Activated CD4-positive, CD25-positive, alpha-beta regulatory T cell treated with anti-CD3 and anti-CD28 coated beads, Interleukin-2, amount 50 U/mL, for 16 hours (primary cell): ENCODE measurements around the gene FCRL2.
"Not testable (repeated sequence)": the region's sequence is repeated elsewhere in the genome, so short reads cannot be mapped to it uniquely, and the experiment has no call there.

Source experiments
- DNase-seq: peaks from one replicate; pipeline ENCODE4 v3.0.0-alpha.2; 2020; ENCODE audit warnings: low read depth, low spot score

FCRL2 gene

DNA sequence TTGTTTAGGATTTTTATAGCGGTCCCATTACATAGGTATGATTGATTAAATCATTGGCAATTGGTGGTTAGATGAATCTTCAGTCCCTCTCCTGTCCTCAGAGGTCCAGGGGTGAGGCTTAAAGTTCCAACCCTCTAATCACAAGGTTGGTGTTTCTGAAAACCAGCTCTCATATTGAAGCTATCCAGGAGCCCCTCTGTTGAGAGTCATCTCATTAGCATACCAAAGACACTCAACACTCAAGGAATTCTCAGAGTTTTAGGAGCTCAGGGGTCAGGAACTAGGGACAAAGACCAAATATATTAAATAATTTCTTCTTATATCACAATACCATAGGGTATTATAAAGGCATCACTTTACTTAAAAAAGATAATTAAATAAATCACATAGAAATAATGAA lies 23.3 kb downstream of the FCRL2 start:
- no peak for DNase-seq

DNA sequence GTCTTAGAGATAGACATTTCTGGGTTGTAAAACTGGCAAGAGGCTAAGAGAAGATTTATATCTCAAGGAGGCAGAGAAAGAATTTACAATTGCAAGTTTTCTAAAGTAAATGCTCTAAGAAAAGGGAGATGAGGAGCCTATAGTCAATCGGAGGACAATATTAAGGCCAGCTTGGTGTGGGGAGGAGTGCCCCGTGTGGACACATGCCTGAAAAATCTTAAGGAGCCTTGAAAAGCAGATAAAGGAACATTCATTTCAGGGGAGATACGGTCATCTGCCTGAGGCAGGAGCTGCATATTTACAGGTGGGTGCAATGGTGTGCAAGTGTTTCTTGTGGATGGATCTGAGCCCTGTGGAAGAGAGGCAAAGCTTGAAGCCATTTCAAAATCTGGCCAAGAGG lies 25.6 kb downstream of the FCRL2 start:
- no peak for DNase-seq

DNA sequence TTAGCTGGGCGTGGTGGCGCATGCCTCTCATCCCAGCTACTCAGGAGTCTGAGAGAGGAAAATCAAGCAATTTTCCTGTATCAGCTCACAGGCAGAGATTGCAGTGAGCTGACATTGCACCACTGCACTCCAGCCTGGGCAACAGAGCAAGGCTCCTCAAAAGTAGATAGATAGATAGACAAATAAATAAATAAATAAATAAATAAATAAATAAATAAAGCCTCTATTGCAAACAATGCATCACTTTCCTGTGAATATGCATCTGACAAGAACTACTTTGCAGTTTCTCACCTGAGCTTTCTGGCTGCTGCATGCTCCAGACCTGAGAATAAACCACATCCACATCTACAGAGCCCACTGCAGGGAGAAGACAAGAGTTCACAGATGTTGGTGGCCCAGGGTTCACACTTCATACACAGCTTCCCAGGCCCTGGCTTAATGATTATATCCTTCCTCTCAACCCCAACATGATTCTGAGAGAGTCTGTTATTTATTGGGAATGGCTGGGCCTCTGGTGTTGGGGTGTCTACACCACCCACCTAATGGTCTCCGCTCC lies 28.6 kb downstream of the FCRL2 start:
- no peak for DNase-seq

DNA sequence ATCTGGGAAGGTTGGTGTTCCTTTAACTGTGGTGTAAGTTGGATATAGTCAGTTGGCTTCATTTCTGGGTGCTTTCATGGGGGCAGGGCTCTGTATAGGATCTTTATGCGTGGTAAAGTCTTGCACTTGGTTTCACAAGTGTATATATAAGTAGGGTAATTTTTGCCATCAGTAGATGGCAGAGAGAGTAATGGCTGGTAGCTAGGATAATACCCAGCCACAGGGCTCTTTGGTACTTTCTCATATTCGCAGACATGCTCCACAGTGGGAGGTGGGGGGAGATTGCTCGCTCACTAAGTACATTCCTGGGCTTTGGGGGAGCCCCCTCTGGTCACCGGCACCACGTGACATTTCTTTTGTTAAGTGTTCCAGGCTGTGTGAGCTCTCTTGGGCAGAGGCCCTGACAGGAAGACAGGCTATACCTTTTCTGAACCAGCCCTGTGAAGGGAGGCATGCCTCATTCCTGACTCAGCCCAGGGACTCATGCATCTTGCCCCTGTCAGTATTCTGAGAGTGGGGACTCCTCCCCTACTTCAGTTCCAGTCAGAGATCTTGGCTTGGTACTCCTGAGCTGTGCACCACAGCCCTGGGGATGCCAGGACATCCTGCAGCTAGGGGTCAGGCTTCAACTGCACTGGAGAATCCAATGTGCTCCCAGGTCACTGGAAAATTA lies 37.6 kb downstream of the FCRL2 start:
- no peak for DNase-seq

DNA sequence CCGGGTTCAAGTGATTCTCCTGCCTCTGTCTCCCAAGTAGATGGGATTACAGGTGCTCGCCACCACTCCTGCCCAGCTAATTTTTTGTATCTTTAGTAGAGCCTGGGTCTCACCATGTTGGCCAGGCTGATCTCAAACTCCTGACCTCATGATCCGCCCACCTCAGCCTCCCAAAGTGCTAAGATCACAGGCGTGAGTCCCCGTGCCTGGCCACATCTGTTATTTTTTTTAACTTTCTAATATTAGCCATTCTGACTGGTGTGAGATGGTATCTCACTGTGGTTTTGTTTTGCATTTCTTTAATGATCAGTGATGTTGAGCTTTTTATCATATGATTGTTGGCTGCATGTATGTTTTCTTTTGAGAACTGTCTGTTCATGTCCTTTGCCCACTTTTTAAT lies 40.9 kb downstream of the FCRL2 start:
- DNase-seq: not testable (repeated sequence)

DNA sequence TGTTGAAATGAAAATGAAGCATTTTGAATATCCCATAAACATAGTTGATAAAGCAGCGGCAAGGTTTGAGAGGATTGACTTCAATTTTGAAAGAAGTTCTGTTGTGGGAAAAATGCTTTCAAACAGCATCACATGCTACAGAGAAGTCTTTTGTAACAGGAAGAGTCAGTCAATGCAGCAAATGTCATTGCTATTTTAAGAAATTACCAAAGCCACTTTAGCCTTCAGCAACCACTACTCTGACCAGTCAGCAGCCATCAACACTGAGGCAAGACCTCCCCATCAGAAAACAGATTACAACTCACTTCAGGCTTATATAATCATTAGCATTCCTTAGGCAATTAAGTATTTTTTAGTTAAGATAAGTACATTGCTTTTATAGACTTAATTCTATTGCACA lies 42.6 kb downstream of the FCRL2 start:
- no peak for DNase-seq

DNA sequence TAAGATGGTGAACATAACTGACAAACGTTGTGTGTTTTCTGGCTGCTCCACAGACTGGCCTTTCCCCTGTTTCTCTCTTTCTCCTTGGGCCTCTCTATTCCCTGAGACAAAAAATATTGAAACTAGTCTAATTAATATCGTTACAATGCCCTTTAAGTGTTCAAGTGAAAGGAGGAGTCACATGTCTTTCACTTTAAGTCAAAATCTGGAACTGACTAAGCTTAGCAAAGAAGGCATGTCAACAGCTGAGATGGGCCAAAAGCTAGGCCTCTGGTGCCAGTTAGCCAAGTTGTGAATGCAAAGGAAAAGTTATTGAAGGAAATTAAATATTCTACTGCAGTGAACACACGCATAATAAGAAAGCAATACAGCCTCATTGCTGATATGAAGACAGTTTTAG lies 44.2 kb downstream of the FCRL2 start:
- DNase-seq: no peak

DNA sequence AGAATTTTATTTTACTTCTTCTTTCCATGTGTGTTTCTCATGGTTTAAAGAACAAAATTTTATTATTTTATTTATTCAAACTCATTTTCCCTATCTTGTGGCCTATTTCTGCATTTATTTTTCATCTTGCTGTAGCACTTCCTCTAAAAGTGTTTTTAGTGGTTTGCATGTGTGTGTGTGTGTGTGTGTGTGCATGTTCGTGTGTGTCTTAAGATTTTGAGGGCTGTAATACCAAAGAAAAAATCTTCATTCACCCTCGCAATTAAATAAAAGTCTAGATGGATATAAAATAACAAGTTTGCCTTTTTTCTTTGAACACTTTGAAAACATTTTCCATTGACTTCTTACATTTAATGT lies 51.7 kb downstream of the FCRL2 start:
- DNase-seq: no peak

DNA sequence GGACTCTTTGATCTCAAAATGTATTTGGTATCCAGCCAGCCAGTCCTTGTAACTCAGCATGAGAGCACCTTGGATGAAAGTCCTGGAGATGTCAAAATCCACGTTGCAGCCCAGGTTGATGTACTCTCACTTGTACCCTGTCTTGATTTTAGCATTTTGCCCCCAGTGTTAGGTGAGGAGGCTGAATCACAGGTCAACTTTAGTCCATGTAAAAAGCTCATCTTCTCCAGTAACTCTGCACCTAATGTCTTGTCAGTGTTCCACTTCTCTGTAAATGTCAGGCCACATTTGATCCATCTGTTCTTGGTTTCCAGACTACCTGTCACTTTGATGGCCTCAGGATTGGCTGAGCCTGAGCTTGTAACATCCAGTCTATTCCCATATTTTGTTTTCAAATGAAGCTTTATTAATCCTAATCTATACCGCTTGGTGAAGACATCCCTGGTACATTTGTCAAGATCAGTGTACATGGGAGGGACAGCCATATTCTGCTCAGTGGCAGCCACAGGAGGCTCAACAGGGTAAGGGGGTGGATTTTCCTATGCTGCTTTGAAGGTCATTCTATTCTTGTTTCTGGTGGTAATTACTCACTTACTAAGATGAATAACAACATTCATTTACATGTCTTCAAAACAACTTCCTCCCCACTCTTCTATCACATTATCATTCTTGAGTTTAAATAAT lies 52.3 kb downstream of the FCRL2 start:
- no peak for DNase-seq

DNA sequence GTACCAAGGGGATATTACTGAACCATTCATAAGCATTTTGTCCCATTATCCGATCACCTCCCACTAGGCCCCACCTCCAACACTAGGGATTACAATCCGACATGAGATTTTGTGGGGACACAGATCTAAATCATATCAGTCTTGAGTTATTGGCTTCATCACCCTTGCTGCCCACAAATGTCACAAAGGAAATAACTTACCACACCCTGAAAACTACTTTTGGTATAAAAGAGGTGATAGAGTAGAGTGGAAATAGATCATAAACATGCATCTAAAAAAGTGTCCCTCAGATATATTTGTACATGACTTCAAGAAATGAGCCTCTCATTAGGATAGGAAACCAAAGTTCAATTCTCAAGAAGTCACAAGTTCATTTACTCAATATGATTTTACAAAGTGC lies 53.8 kb downstream of the FCRL2 start:
- DNase-seq: no peak

DNA sequence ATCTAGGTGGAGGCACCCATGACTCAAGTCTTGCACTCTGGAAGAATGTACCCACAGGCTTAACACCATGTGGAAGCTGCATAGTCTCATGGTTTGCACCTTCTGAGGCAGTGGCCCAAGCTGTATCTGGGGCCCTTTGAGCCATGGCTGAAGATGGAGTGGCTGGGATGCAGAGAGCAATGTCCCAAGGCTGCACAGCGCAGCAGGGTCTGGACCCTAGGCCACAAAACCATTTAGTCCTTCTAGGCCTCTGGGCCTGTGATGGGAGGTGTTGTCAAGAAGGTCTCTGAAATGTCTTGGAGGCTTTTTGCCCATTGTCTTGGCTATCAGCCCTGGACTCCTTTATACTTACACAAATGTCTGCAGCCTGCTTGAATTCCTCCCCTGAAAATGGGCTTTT lies 54.9 kb downstream of the FCRL2 start:
- DNase-seq: no peak

DNA sequence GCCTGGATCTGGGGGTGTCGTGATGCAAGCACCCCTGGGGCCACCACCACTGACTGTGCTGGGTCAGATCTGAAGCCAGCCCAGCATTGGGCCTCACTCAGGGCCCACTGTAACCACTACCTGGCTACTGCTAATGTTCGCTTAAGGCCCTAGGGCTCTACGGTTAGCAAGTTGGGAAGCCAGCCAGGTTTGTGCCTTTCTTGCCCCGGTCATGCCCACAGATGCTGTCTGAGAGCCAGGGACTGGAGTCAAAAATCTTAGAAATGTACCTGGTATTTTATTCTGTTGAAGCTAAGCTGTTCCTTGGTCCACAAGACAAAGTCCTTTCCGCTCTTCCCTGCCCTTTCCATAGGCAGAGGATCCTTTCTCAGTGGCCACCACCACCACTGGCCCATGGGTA lies 61.2 kb downstream of the FCRL2 start:
- no peak for DNase-seq

DNA sequence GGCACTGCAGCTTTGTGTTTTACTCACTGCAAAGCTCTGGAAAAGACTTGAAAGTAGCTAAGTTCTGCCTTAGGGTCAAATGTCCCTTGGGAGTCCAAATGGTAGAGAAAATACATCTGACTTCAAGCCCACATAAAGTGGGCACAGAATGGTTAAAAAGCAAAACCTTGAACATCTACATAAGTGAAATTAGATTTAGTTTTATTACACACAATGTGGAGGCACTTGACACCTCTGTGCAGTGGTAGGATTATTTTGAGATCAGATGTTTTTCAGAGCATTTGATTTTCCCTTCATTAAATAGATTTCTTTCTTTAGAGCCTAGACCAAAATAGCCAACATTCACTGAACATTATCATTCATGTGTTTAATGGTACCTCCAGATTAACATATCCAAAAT lies 65.1 kb downstream of the FCRL2 start:
- DNase-seq: no peak

DNA sequence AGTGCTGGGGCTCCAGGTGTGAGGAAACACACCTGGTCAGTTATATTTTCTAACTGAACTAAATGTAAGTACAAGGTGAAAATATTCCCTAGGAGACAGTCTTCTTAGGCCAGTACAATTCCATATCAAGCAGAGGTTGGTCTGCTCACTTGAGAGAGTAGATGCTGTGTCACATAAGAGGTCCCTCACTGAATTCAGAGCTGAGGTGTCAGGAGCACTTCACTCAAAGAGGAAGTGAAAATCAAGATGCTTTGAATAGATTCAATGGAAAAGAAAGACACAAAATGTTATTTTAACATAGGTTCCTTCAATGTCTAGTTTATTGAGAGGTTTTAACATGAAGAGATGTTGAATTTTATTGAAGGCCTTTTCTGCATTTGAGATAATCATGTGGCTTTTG lies 72.1 kb downstream of the FCRL2 start:
- DNase-seq: no peak

DNA sequence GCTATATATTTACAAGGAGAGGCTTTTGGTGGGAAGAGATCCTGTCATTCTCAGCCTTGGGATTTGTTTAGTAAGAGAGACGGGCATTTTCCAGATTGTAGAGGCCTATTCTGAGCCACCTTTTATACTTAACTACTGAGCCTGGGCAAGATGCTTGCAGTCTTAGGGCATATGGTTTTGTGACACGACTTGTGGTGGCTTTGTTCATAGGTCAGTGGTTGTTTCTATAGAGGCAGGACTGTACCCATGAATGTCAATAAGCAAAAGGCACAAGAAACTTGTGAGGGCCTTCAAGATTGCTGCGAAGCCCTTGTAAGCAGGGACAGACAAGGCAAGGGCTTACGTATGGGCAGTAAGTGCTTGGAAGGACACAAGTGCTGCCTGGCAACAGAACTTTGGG lies 73.0 kb downstream of the FCRL2 start:
- DNase-seq: no peak

DNA sequence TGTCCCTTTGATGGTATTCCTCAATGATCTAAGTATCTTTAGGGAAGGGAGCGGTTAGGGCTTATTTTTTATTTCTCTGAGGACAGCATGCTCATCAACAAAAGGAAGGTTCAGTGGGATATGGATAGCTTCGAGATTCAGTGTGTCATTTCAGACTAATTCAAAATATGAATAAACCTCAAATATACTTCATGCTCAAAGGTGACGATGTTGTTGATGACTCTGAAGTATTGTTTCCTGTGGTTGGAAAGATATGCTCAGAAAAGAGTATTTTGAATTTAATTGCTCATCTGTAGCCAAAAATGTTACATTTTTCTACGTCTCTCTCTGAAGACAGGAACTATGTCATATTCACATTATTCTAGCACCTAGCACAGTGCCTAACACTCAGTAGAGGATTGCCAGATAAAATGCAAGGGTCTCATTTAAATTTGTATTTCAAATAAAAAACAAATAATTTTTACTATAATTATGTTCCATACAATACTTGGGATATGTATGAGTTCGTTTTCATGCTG lies 74.6 kb downstream of the FCRL2 start:
- DNase-seq: no peak

DNA sequence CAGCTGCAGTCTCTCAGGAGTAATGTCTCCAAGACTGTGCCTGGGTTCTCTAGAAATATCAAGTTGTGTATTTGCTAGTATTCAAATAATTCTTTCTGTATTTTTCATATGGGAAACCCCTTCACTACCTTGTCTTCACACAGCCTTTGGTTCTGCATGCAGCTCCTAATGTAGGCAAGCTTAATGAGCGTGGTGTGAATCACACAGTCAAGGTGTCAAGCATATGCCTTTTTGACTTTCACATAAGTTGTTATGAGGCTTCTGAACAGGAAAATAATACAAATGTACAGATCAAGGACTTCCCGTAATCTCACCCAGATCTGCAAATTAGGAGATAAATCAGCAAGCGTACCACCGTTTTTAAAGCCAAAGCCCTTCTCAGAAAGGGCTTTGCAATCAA lies 76.2 kb downstream of the FCRL2 start, which contains the start of gene FCRL3:
FCRL3 (minus strand) TSS at position 38 of the 400 bp plus-strand sequence. CDS start 280 bp downstream, outside the sequence.
- no peak for DNase-seq

DNA sequence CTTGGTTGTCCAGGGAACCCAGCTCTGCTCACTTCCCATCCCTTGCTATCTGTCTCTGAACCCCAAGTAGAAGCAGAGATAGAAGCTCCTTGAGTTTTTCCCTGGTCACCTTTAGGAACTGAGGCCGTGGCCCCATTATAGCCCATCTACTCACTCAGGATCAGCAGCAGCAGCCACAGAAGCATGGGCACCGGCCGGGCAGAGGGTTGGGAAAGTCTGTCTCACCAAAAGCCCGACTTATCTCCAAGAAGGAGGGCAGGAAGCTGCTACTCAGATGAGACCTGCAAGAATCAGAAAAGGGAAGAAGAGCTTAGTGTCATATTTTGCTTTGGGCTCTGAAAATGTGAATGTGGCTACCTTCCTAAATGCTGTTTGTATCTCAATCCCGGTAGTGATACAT lies 76.6 kb downstream of the FCRL2 start:
- DNase-seq: no peak

DNA sequence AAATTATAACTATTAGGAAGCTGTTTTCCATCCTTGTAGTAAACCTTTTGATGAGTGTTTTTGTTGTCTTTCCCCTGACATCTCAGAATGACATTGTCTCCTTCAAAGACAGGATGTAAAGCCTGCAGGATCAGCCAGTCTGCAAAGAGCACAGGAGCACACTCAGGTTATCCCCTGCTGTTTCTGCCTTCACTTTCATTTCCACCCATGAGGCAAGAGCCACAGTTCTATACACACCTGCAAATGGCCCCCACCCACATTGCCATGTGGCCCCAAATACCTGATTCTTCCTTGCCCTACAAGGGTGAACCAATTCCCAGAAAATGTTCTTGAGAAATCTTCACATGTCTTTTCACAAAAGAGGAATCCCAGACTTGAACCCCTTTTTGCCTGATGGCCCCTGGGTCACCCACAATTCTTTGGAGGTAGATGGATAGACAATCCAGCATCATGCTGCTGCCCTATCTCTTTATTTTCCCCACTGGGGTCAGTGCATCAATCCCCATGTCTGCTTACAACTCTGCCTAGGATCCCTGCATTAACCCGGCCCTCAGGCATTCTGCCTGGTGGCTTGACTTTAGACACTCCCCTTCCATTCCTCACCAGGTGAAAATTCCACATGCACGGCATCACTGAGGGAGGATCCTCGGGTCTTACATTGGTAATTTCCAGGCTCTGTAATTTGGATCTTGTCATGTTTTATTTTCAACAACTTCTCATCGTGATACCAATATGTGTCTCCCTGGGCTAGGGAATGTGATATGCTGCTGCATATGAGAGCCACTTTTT lies 79.0 kb downstream of the FCRL2 start:
- no peak for DNase-seq

DNA sequence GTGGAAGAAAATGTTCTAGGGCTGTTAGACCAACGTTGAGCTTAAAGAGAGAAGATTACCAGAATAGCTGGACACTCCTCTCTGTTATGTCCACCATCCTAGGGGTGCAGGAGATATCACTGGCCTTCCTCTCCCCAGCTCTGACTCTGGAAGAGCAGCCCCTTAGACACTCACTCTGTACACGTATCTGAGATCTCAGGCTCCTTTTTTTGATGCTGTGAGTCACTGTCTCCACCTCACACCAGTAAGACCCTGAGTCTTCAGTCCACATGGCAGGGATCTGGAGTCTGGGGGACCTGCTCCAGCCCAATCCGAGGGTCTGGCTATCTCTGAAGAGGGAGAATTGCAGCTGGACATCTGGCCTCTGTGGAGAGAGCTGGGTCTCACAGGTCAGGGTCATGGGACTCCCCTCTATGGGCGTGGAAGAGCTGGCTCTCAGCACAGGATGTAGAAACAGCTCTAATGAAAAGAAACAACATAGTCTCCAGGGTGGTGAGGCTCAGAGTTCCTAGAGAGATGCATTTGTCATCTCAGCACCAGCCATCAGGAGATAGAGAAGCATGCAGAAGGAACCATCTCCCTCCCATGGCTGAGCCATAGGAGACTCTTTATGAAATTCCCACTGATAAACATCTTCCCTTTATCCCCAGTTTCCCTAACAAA lies 79.8 kb downstream of the FCRL2 start:
- DNase-seq: no peak
